ENCODE results near the gene KCNJ11.

Gene KCNJ11

GRCh38 chr11:17399236-17399635 is 10.8 kb upstream of the KCNJ11 start:
- Histone ChIP-seq H3K27ac (ENCODE audit: low read depth, low read length, poor library complexity, severe bottlenecking) (no peak overlapping the region), H3K9ac (ENCODE audit: low read length) (no peak overlapping the region), H3K79me2 (ENCODE audit: insufficient read depth, low read length) (no peaks in the 10 kb centered on the region), H3K36me3 (ENCODE audit: insufficient read depth, low read length) (no peaks in the 10 kb centered on the region), H3K4me3 (ENCODE audit: low read depth, low read length, poor library complexity, severe bottlenecking) (no peak overlapping the region), H3K4me2 (ENCODE audit: low read length) (no peak overlapping the region), H3K27me3 (ENCODE audit: insufficient read depth, low read length) (no peaks in the 10 kb centered on the region), H4K20me1 (ENCODE audit: insufficient read depth, low read length) (no peaks in the 10 kb centered on the region), H3F3A (ENCODE audit: insufficient read depth, low read length) (no peaks in the 10 kb centered on the region), H3K4me1 (ENCODE audit: insufficient read depth, low read length, severe bottlenecking) (peaks cover 26% of the 10 kb centered on the region), H3K9me2 (ENCODE audit: low read depth, low read length) (no peaks in the 10 kb centered on the region), H2AFZ (ENCODE audit: low read length) (no peak overlapping the region), H3K9me3 (ENCODE audit: low read length) (no peaks in the 10 kb centered on the region)
- no peak for TF ChIP-seq EZH2 (IDR thresholded peaks at IDR 0.05; ENCODE audit: borderline replicate concordance, low read length)
- no peak for TF ChIP-seq CTCF (IDR thresholded peaks at IDR 0.05; ENCODE audit: low read length)

DNA sequence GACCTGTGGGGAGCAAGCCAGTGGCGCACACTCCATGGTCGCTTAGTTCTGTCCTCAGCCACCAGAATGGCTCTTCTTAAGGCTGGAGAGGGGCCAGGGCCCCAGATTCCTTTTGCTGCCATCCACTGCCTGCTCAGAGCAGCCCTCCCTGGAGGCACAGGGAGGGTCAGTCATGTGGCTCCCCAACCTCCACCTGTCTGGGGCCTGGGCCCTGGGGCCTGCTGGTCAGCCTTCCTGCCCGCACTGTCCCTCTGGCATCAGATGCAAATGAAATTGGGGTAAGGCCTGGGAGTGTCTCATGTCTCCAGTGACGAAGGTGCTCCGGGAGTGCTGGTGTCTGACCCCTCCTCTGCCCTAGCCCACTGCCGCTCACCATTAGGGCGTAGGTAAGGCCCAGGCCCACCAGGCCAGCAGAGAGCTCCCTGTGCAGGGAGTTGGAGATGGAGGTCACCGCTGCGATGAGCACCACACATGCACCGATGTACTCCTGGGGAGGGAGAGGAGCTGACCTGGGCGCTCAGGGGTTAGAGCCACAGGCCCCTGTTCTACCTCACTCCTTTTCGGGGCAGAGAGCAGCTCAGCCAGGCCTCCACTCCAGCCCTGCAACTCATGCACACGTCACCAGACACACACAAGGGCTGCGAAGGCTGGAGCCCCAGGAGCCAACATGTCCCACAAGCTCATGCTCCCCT is 9.0 kb upstream of the KCNJ11 start:
- TF ChIP-seq EZH2 (IDR thresholded peaks at IDR 0.05; ENCODE audit: borderline replicate concordance, low read length) (no peak), CTCF (IDR thresholded peaks at IDR 0.05; ENCODE audit: low read length) (no peak)
- Histone ChIP-seq H4K20me1 (ENCODE audit: insufficient read depth, low read length) (no peaks in the 10 kb centered on the region), H3K4me2 (ENCODE audit: low read length) (no peak overlapping the region), H3K9me2 (ENCODE audit: low read depth, low read length) (no peaks in the 10 kb centered on the region), H3F3A (ENCODE audit: insufficient read depth, low read length) (no peaks in the 10 kb centered on the region), H3K36me3 (ENCODE audit: insufficient read depth, low read length) (no peaks in the 10 kb centered on the region), H3K27me3 (ENCODE audit: insufficient read depth, low read length) (no peaks in the 10 kb centered on the region), H3K27ac (ENCODE audit: low read depth, low read length, poor library complexity, severe bottlenecking) (no peak overlapping the region), H3K4me1 (ENCODE audit: insufficient read depth, low read length, severe bottlenecking) (peaks cover 20% of the 10 kb centered on the region), H3K79me2 (ENCODE audit: insufficient read depth, low read length) (no peaks in the 10 kb centered on the region), H3K9me3 (ENCODE audit: low read length) (no peaks in the 10 kb centered on the region), H2AFZ (ENCODE audit: low read length) (no peak overlapping the region), H3K4me3 (ENCODE audit: low read depth, low read length, poor library complexity, severe bottlenecking) (no peak overlapping the region), H3K9ac (ENCODE audit: low read length) (no peak overlapping the region)

GRCh38 chr11:17396598-17397310 is 8.3 kb upstream of the KCNJ11 start:
- no peak overlapping the region for H3K9ac ChIP-seq (ENCODE audit: low read length)
- H3K27ac ChIP-seq (ENCODE audit: low read depth, low read length, poor library complexity, severe bottlenecking) = no peak overlapping the region
- H4K20me1 ChIP-seq (ENCODE audit: insufficient read depth, low read length) = no peaks in the 10 kb centered on the region
- H3K36me3 ChIP-seq (ENCODE audit: insufficient read depth, low read length) = no peaks in the 10 kb centered on the region
- H3K9me2 ChIP-seq (ENCODE audit: low read depth, low read length) = no peaks in the 10 kb centered on the region
- H3K9me3 ChIP-seq (ENCODE audit: low read length) = no peaks in the 10 kb centered on the region
- TF ChIP-seq EZH2 (IDR thresholded peaks at IDR 0.05; ENCODE audit: borderline replicate concordance, low read length) = no peak
- TF ChIP-seq CTCF (IDR thresholded peaks at IDR 0.05; ENCODE audit: low read length) = no peak
- H3K4me3 ChIP-seq (ENCODE audit: low read depth, low read length, poor library complexity, severe bottlenecking) = no peak overlapping the region
- peaks cover 22% of the 10 kb centered on the region for H3K4me1 ChIP-seq (ENCODE audit: insufficient read depth, low read length, severe bottlenecking)
- no peaks in the 10 kb centered on the region for H3F3A ChIP-seq (ENCODE audit: insufficient read depth, low read length)
- H2AFZ ChIP-seq (ENCODE audit: low read length) = no peak overlapping the region
- no peak overlapping the region for H3K4me2 ChIP-seq (ENCODE audit: low read length)
- no peaks in the 10 kb centered on the region for H3K79me2 ChIP-seq (ENCODE audit: insufficient read depth, low read length)
- no peaks in the 10 kb centered on the region for H3K27me3 ChIP-seq (ENCODE audit: insufficient read depth, low read length)

Data from OCI-LY1 (cell line).